ACC112 (cell line): Measurements from ENCODE around the gene GLRA1.

Source experiments
- H2AFZ ChIP-seq: fragments of 200-600 bp; sonication (generic); one replicate; pipeline ENCODE4 v1.6.0; 2017; ENCODE audit warnings: antibody characterized with exemption, low read length; ENCODE audit not compliant: unreplicated experiment
- H3K27ac ChIP-seq: fragments of 200-600 bp; sonication (generic); 2 replicates; pipeline ENCODE4 v1.5.1; 2014; ENCODE audit warnings: low read depth, mild to moderate bottlenecking, antibody characterized with exemption, low read length, moderate library complexity
- H3K27me3 ChIP-seq: fragments of 200-600 bp; sonication (generic); 2 replicates; pipeline ENCODE4 v1.6.1; 2014; ENCODE audit warnings: mild to moderate bottlenecking, antibody characterized with exemption, low read length, moderate library complexity, mixed read lengths; ENCODE audit not compliant: insufficient read depth
- H3K36me3 ChIP-seq: fragments of 200-600 bp; sonication (generic); 2 replicates; pipeline ENCODE4 v1.6.1; 2016; ENCODE audit warnings: mild to moderate bottlenecking, antibody characterized with exemption, low read length, moderate library complexity, mixed read lengths; ENCODE audit not compliant: insufficient read depth
- H3K4me1 ChIP-seq: fragments of 200-600 bp; sonication (generic); one replicate; pipeline ENCODE4 v1.6.1; 2016; ENCODE audit warnings: low read length, mixed read lengths; ENCODE audit not compliant: insufficient read depth, unreplicated experiment, control insufficient read depth
- H3K4me3 ChIP-seq: fragments of 200-600 bp; sonication (generic); 2 replicates; pipeline ENCODE4 v1.5.1; 2014; ENCODE audit warnings: mild to moderate bottlenecking, low read depth, low read length
- H3K79me2 ChIP-seq: fragments of 200-600 bp; sonication (generic); one replicate; pipeline ENCODE4 v1.6.0; 2016; ENCODE audit warnings: low read length; ENCODE audit not compliant: control insufficient read depth, unreplicated experiment, insufficient read depth

Gene GLRA1

DNA sequence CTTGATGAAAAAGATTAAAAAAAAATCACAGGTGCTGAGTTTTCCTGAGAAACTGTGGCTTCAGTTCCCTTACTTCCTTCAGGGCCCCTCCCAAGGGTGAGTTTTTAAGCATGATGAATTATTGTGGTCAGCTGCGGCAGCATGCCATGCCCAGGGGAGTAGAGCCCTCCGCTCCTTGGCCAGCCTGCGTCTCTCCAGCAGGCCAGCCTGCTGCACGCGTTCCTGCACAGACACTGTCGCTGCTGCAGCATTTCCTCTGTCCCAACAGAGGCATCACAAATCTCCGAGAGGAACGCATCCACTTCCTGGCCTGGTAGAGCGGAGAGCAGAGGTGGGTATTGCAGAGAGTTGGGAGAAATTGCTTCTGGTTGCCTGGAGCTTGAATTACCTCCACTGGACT lies 26.1 kb upstream of the GLRA1 start:
- no peak overlapping the region for H3K4me3 ChIP-seq
- no peaks in the 10 kb centered on the region for H3K79me2 ChIP-seq
- no peak overlapping the region for H3K27ac ChIP-seq
- no peaks in the 10 kb centered on the region for H3K4me1 ChIP-seq
- no peaks in the 10 kb centered on the region for H3K36me3 ChIP-seq
- peaks cover 19% of the 10 kb centered on the region for H3K27me3 ChIP-seq
- H2AFZ ChIP-seq: no peak overlapping the region

- no peaks in the 10 kb centered on the region for H3K36me3 ChIP-seq
- no peak overlapping the region for H3K4me3 ChIP-seq
- H3K27me3 ChIP-seq: peaks cover 26% of the 10 kb centered on the region
- no peaks in the 10 kb centered on the region for H3K4me1 ChIP-seq
- H2AFZ ChIP-seq: no peak overlapping the region
- H3K27ac ChIP-seq: no peak overlapping the region
- H3K79me2 ChIP-seq: no peaks in the 10 kb centered on the region
Observed at GRCh38 chr5:151949701-151950308, 25.2 kb upstream of the GLRA1 start.

DNA sequence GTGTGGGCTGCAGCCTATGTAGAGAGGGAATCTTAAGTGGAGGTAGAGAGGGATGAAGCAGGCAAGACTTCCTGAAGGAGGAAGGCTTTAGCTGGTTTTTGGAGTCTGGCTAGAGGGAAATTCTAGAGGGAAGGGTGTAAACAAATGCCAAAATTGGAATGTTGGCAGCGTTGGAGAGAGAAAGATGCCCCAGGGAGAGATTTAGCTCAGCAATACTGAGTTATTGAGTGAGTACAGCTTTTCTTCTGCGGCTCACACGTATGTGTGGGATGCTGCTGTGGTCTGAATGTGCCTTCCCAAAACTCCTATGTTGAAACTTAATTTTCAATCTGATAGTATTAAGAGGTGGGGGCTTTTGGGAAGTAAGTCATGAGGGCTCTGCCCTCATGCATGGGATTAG lies 24.5 kb upstream of the GLRA1 start:
- H3K79me2 ChIP-seq: no peaks in the 10 kb centered on the region
- peaks cover 27% of the 10 kb centered on the region for H3K27me3 ChIP-seq
- H2AFZ ChIP-seq: no peak overlapping the region
- H3K4me1 ChIP-seq: no peaks in the 10 kb centered on the region
- H3K27ac ChIP-seq: no peak overlapping the region
- H3K36me3 ChIP-seq: no peaks in the 10 kb centered on the region
- H3K4me3 ChIP-seq: no peak overlapping the region

DNA sequence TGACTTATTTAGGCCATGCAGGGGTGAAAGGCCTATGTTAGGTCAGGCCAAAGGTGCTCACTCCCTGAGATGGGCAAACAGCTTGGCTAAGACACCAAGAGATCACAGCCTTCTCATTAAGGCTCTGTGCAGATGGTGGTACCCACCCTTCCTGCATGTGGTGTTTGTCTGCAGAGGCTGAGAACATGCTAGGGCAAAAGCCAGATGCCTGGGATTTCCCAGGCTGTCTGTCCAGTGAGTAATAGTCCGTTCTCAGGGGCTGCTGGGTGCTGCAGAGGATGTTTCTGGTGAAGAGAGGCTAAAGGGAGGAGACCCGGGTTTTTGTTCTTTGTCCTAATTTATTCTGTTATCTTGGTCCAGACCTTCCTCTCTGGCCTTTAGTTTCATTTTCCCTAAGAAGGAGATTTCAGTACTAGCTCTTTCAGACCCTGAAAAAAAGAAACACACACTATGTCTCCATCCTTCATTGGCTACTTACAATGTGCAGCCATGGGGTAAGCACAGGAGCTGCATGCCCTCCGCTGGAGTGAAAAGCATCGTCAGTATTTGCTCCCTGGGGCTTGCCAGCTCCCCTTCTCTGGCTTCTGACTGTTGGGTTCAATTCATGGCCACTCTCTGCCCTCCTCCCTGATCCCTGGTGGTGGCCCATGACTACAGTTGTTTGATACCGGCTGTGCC lies 23.4 kb upstream of the GLRA1 start:
- no peaks in the 10 kb centered on the region for H3K4me1 ChIP-seq
- H3K27ac ChIP-seq: no peak overlapping the region
- H3K27me3 ChIP-seq: peaks cover 27% of the 10 kb centered on the region
- no peaks in the 10 kb centered on the region for H3K79me2 ChIP-seq
- H3K36me3 ChIP-seq: no peaks in the 10 kb centered on the region
- no peak overlapping the region for H2AFZ ChIP-seq
- no peak overlapping the region for H3K4me3 ChIP-seq

- Histone ChIP-seq H3K27me3 (no peaks in the 10 kb centered on the region), H3K4me3 (no peak overlapping the region), H3K4me1 (no peaks in the 10 kb centered on the region), H3K36me3 (no peaks in the 10 kb centered on the region), H3K79me2 (no peaks in the 10 kb centered on the region), H3K27ac (no peak overlapping the region), H2AFZ (no peak overlapping the region)
Observed at GRCh38 chr5:151937851-151938250, 13.2 kb upstream of the GLRA1 start.

DNA sequence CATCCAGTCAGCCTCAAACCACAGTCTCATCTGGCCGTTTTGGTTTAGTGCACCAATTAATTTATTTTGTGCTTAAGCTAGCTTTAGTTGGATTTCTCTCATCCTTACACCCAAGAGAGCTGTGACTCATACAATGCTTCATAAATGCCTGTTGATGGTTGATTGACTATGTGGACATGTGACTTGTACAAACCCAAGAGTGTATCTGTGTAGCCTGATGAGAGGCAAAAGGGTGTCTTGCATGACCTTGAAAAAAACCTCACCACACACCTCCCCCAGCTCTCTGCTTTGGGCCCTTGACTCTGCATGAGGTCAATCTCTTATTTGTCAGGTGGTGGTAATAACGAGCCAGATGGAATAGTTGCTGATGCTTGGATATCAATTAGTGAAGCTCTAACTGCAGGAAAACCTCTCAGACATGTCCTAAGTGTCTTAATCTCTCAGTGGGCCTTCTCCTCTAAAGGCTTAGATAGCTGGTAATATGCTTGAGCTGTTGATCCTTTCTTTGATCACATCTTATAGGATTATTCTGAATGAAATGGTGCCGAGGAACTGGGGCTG lies 10.6 kb upstream of the GLRA1 start:
- H3K27ac ChIP-seq: no peak overlapping the region
- H3K27me3 ChIP-seq: no peaks in the 10 kb centered on the region
- no peak overlapping the region for H3K4me3 ChIP-seq
- no peaks in the 10 kb centered on the region for H3K4me1 ChIP-seq
- H3K79me2 ChIP-seq: no peaks in the 10 kb centered on the region
- no peaks in the 10 kb centered on the region for H3K36me3 ChIP-seq
- no peak overlapping the region for H2AFZ ChIP-seq

GRCh38 chr5:151931260-151931659 lies 6.6 kb upstream of the GLRA1 start:
- Histone ChIP-seq H3K4me1 (no peaks in the 10 kb centered on the region), H3K27me3 (peaks cover 1% of the 10 kb centered on the region; the same call in 1 of the 2 replicates), H2AFZ (no peak overlapping the region), H3K4me3 (no peak overlapping the region), H3K79me2 (no peaks in the 10 kb centered on the region), H3K27ac (no peak overlapping the region), H3K36me3 (no peaks in the 10 kb centered on the region)

GRCh38 chr5:151926188-151926587 lies 1.5 kb upstream of the GLRA1 start:
- Histone ChIP-seq H2AFZ (no peak overlapping the region), H3K27ac (no peak overlapping the region), H3K79me2 (no peaks in the 10 kb centered on the region), H3K4me1 (no peaks in the 10 kb centered on the region), H3K36me3 (no peaks in the 10 kb centered on the region), H3K27me3 (peaks cover 42% of the 10 kb centered on the region), H3K4me3 (no peak overlapping the region)

GRCh38 chr5:151925340-151925739 lies 689 bp upstream of the GLRA1 start:
- Histone ChIP-seq H3K36me3 (no peaks in the 10 kb centered on the region), H3K4me1 (no peaks in the 10 kb centered on the region), H3K79me2 (no peaks in the 10 kb centered on the region), H2AFZ (no peak overlapping the region), H3K4me3 (no peak overlapping the region), H3K27me3 (peaks cover 50% of the 10 kb centered on the region), H3K27ac (no peak overlapping the region)

- H3K36me3 ChIP-seq: no peaks in the 10 kb centered on the region
- H2AFZ ChIP-seq: no peak overlapping the region
- H3K27ac ChIP-seq: no peak overlapping the region
- peaks cover 63% of the 10 kb centered on the region for H3K27me3 ChIP-seq
- H3K4me1 ChIP-seq: no peaks in the 10 kb centered on the region
- H3K4me3 ChIP-seq: no peak overlapping the region
- no peaks in the 10 kb centered on the region for H3K79me2 ChIP-seq
Observed at GRCh38 chr5:151923866-151924476, 680 bp downstream of the GLRA1 start.

- Histone ChIP-seq H3K27me3 (peaks cover 83% of the 10 kb centered on the region), H3K27ac (no peak overlapping the region), H3K36me3 (no peaks in the 10 kb centered on the region), H3K79me2 (no peaks in the 10 kb centered on the region), H3K4me1 (no peaks in the 10 kb centered on the region), H3K4me3 (no peak overlapping the region), H2AFZ (no peak overlapping the region)
Observed at GRCh38 chr5:151921916-151922315, 2.7 kb downstream of the GLRA1 start.
